ENCODE data around the gene CSTF3.

CSTF3 gene

DNA sequence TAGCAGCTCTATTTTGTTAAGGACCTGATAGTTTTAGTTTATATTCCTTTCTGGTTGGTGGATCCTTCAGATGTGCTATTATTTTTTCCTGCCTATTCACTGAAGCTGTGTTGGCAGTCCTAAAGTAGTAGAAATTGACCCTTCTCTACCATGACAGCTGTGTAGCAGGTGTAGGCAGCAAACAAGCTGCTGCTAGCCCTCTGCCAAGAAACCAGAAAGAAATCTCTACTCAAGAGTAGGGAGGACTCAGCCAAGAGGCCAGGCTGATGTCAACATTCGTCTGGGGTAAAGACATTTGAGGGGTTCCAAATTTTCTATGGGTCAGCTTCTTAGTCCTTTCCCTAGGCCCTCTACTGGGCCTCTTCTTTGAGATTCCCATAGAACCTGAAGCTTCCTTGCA lies 51.2 kb downstream of the CSTF3 start:
- Histone ChIP-seq H3K9me3 (ENCODE audit: control insufficient read depth, insufficient read depth, low read length) (no peaks in the 10 kb centered on the region), H3F3A (ENCODE audit: control insufficient read depth, insufficient read depth) (no peaks in the 10 kb centered on the region)

GRCh38 chr11:33109294-33109895 lies 51.9 kb downstream of the CSTF3 start:
- no peaks in the 10 kb centered on the region for H3K79me2 ChIP-seq (ENCODE audit: control insufficient read depth, low read length)
- no peaks in the 10 kb centered on the region for H4K20me1 ChIP-seq (ENCODE audit: control insufficient read depth, insufficient read depth, low read depth, low read length)
- H3K4me2 ChIP-seq (ENCODE audit: low read length) = no peak overlapping the region
- H3K4me1 ChIP-seq (ENCODE audit: control insufficient read depth, low read length) = no peaks in the 10 kb centered on the region
- no peaks in the 10 kb centered on the region for H3K27me3 ChIP-seq (ENCODE audit: control insufficient read depth, low read length)
- H3K4me3 ChIP-seq (ENCODE audit: low read length) = no peak overlapping the region
- no peaks in the 10 kb centered on the region for H3F3A ChIP-seq (ENCODE audit: control insufficient read depth, insufficient read depth)
- TF ChIP-seq, protein P1, sequence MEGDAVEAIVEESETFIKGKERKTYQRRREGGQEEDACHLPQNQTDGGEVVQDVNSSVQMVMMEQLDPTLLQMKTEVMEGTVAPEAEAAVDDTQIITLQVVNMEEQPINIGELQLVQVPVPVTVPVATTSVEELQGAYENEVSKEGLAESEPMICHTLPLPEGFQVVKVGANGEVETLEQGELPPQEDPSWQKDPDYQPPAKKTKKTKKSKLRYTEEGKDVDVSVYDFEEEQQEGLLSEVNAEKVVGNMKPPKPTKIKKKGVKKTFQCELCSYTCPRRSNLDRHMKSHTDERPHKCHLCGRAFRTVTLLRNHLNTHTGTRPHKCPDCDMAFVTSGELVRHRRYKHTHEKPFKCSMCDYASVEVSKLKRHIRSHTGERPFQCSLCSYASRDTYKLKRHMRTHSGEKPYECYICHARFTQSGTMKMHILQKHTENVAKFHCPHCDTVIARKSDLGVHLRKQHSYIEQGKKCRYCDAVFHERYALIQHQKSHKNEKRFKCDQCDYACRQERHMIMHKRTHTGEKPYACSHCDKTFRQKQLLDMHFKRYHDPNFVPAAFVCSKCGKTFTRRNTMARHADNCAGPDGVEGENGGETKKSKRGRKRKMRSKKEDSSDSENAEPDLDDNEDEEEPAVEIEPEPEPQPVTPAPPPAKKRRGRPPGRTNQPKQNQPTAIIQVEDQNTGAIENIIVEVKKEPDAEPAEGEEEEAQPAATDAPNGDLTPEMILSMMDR (IDR thresholded peaks at IDR 0.05; ENCODE audit: low read depth, low read length, poor library complexity, severe bottlenecking) = no peak
- no peak for TF ChIP-seq EZH2phosphoT487 (IDR thresholded peaks at IDR 0.05; ENCODE audit: borderline replicate concordance, low read length)
- no peaks in the 10 kb centered on the region for H3K9me2 ChIP-seq (replicated peaks; ENCODE audit: control insufficient read depth, low read length)
- H3K27ac ChIP-seq (ENCODE audit: low read depth, low read length) = no peak overlapping the region
- H3K9me3 ChIP-seq (ENCODE audit: control insufficient read depth, insufficient read depth, low read length) = no peaks in the 10 kb centered on the region
- H3K36me3 ChIP-seq (ENCODE audit: control insufficient read depth, low read length) = peaks cover 11% of the 10 kb centered on the region

More for the DNA sequence above, 51.2 kb downstream of the CSTF3 start:
- peaks cover 10% of the 10 kb centered on the region for H3K36me3 ChIP-seq (ENCODE audit: control insufficient read depth, low read length)
- H4K20me1 ChIP-seq (ENCODE audit: control insufficient read depth, insufficient read depth, low read depth, low read length) = no peaks in the 10 kb centered on the region
- no peaks in the 10 kb centered on the region for H3K4me1 ChIP-seq (ENCODE audit: control insufficient read depth, low read length)
- H3K4me2 ChIP-seq (ENCODE audit: low read length) = no peak overlapping the region
- H3K79me2 ChIP-seq (ENCODE audit: control insufficient read depth, low read length) = no peaks in the 10 kb centered on the region
- TF ChIP-seq, protein P1 (IDR thresholded peaks at IDR 0.05; ENCODE audit: low read depth, low read length, poor library complexity, severe bottlenecking) = no peak
- TF ChIP-seq EZH2phosphoT487 (IDR thresholded peaks at IDR 0.05; ENCODE audit: borderline replicate concordance, low read length) = no peak
- no peaks in the 10 kb centered on the region for H3K27me3 ChIP-seq (ENCODE audit: control insufficient read depth, low read length)
- no peaks in the 10 kb centered on the region for H3K9me2 ChIP-seq (replicated peaks; ENCODE audit: control insufficient read depth, low read length)
- no peak overlapping the region for H3K27ac ChIP-seq (ENCODE audit: low read depth, low read length)
- no peak overlapping the region for H3K4me3 ChIP-seq (ENCODE audit: low read length)

DNA sequence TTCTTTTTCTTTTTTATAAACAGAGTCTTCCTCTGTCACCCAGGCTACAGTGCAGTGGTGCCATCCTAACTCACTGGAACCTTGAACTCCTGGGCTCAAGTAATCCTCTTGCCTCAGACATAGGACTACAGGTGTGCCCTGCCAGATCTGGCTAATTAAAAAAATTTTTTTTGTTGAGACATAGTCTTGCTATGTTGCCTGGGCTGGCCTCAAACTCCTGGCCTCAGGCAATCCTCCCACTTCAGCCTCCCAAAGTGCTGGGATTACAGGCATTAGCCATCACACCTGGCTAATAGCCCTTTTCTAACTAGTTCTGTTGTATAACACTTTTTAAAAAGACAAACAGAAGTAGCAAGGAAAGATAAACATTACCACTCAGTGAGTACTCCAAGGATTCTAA lies 57.4 kb downstream of the CSTF3 start:
- H3K27ac ChIP-seq (ENCODE audit: low read depth, low read length) = no peak overlapping the region
- no peaks in the 10 kb centered on the region for H4K20me1 ChIP-seq (ENCODE audit: control insufficient read depth, insufficient read depth, low read depth, low read length)
- peaks cover 32% of the 10 kb centered on the region for H3K36me3 ChIP-seq (ENCODE audit: control insufficient read depth, low read length)
- no peaks in the 10 kb centered on the region for H3F3A ChIP-seq (ENCODE audit: control insufficient read depth, insufficient read depth)
- no peaks in the 10 kb centered on the region for H3K79me2 ChIP-seq (ENCODE audit: control insufficient read depth, low read length)
- H3K4me1 ChIP-seq (ENCODE audit: control insufficient read depth, low read length) = no peaks in the 10 kb centered on the region
- no peaks in the 10 kb centered on the region for H3K27me3 ChIP-seq (ENCODE audit: control insufficient read depth, low read length)
- H3K9me3 ChIP-seq (ENCODE audit: control insufficient read depth, insufficient read depth, low read length) = no peaks in the 10 kb centered on the region
- H3K4me2 ChIP-seq (ENCODE audit: low read length) = no peak overlapping the region
- no peaks in the 10 kb centered on the region for H3K9me2 ChIP-seq (replicated peaks; ENCODE audit: control insufficient read depth, low read length)
- TF ChIP-seq, protein P1 (IDR thresholded peaks at IDR 0.05; ENCODE audit: low read depth, low read length, poor library complexity, severe bottlenecking) = no peak
- TF ChIP-seq EZH2phosphoT487 (IDR thresholded peaks at IDR 0.05; ENCODE audit: borderline replicate concordance, low read length) = no peak
- no peak overlapping the region for H3K4me3 ChIP-seq (ENCODE audit: low read length)

Data from DOHH2 (cell line).